HEK293 (cell line): ENCODE measurements around the gene SYTL3.

Source experiments
- CTCF ChIA-PET: fragments of 350-600 bp; formaldehyde crosslinking; extraction: SDS; loops from one replicate; lab custom pipeline; 2021; ENCODE audit warnings: antibody characterized with exemption; lab: Yijun Ruan, JAX
- POLR2A ChIA-PET: fragments of 300-600 bp; formaldehyde crosslinking; extraction: SDS; loops from one replicate; lab custom pipeline; 2020; ENCODE audit warnings: antibody characterized with exemption, inconsistent platforms; lab: Yijun Ruan, JAX
- H3K27ac ChIP-seq: fragments of 200-500 bp; sonication (Bioruptor generic); 2 replicates; pipeline ENCODE4 v1.5.1; 2014; ENCODE audit warnings: low read depth, low read length, control low read depth, inconsistent platforms; ENCODE audit errors: extremely low read depth
- H3K36me3 ChIP-seq, 2 experiments: fragments of 200-500 bp in 1 of 2; sonication (Bioruptor generic) in 1 of 2; 1 replicate in 1 of 2; 2 replicates in 1 of 2; pipeline ENCODE4 v1.5.1; 2014 to 2017; ENCODE audit warnings: inconsistent platforms in 2 of 2, low read length in 2 of 2; ENCODE audit not compliant: control insufficient read depth in 2 of 2, insufficient read depth in 1 of 2
- H3K4me1 ChIP-seq: fragments of 200-500 bp; sonication (Bioruptor generic); 2 replicates; pipeline ENCODE4 v1.5.1; 2014; ENCODE audit warnings: mild to moderate bottlenecking, low read length, inconsistent platforms; ENCODE audit not compliant: control insufficient read depth, insufficient read depth
- H3K4me3 ChIP-seq: 2 replicates; pipeline ENCODE4 v1.5.1; 2011; ENCODE audit warnings: low read depth, mild to moderate bottlenecking, control low read depth, low read length, moderate library complexity
- H3K9me3 ChIP-seq: fragments of 200-500 bp; sonication (Bioruptor generic); 2 replicates; pipeline ENCODE4 v1.5.1; 2014; ENCODE audit warnings: low read depth, low read length, inconsistent platforms; ENCODE audit not compliant: control insufficient read depth, insufficient read depth
- GLIS2 ChIP-seq: fragments of 450-650 bp; formaldehyde crosslinking; IDR thresholded peaks from 2 replicates; pipeline ENCODE4 v1.5.1; 2016; ENCODE audit warnings: missing biosample characterization, missing genetic modification characterization
- HIC1 ChIP-seq: fragments of 450-650 bp; formaldehyde crosslinking; IDR thresholded peaks from 2 replicates; pipeline ENCODE4 v1.5.1; 2016; ENCODE audit warnings: missing biosample characterization, missing genetic modification characterization
- KLF7 ChIP-seq: fragments of 450-650 bp; formaldehyde crosslinking; IDR thresholded peaks from 2 replicates; pipeline ENCODE4 v1.5.1; 2016; ENCODE audit warnings: missing biosample characterization, missing genetic modification characterization, borderline replicate concordance
- MYNN ChIP-seq: fragments of 450-650 bp; formaldehyde crosslinking; IDR thresholded peaks from 2 replicates; pipeline ENCODE4 v1.5.1; 2016; ENCODE audit warnings: missing biosample characterization, missing genetic modification characterization, borderline replicate concordance
- OVOL3 ChIP-seq: fragments of 450-650 bp; formaldehyde crosslinking; IDR thresholded peaks from 2 replicates; pipeline ENCODE4 v1.5.1; 2016; ENCODE audit warnings: missing biosample characterization, missing genetic modification characterization
- TCF7L2 ChIP-seq: IDR thresholded peaks from 2 replicates; pipeline ENCODE4 v1.6.1; 2011; ENCODE audit warnings: low read depth, mild to moderate bottlenecking, inconsistent platforms, low read length, moderate library complexity, borderline replicate concordance
- ZBTB6 ChIP-seq: fragments of 450-650 bp; formaldehyde crosslinking; IDR thresholded peaks from 2 replicates; pipeline ENCODE4 v1.5.1; 2017; ENCODE audit warnings: missing biosample characterization, missing genetic modification characterization
- ZNF114 ChIP-seq: fragments of 450-650 bp; formaldehyde crosslinking; IDR thresholded peaks from 2 replicates; pipeline ENCODE4 v1.5.0; 2017; ENCODE audit warnings: missing biosample characterization, missing genetic modification characterization
- ZNF350 ChIP-seq: fragments of 450-650 bp; formaldehyde crosslinking; IDR thresholded peaks from 2 replicates; pipeline ENCODE4 v1.5.0; 2017; ENCODE audit warnings: missing biosample characterization, mild to moderate bottlenecking, missing genetic modification characterization
- ZNF510 ChIP-seq: fragments of 450-650 bp; formaldehyde crosslinking; IDR thresholded peaks from 2 replicates; pipeline ENCODE4 v1.5.1; 2018; ENCODE audit warnings: mild to moderate bottlenecking, missing genetic modification characterization, missing biosample characterization; ENCODE audit not compliant: insufficient replicate concordance
- ZNF645 ChIP-seq: fragments of 450-650 bp; formaldehyde crosslinking; IDR thresholded peaks from 2 replicates; pipeline ENCODE4; 2016; ENCODE audit warnings: missing biosample characterization, missing genetic modification characterization
- ZNF768 ChIP-seq: fragments of 450-650 bp; formaldehyde crosslinking; IDR thresholded peaks from 2 replicates; pipeline ENCODE4 v1.5.1; 2018; ENCODE audit warnings: missing biosample characterization, mild to moderate bottlenecking, missing genetic modification characterization
- TF ChIP-seq, protein P1 (sequence below): fragments of 450-650 bp; formaldehyde crosslinking; IDR thresholded peaks from 2 replicates; pipeline ENCODE4 v1.5.1; 2016; ENCODE audit warnings: missing biosample characterization, missing genetic modification characterization

The SYTL3 gene

GRCh38 chr6:158684745-158685324, 35.0 kb downstream of the SYTL3 start:
- Histone ChIP-seq H3K27ac (no peak overlapping the region), H3K9me3 (no peaks in the 10 kb centered on the region)
- CTCF ChIA-PET = interaction anchor here (0.6 to 2.0 kb wide), 12 partner anchors 19 to 1679 kb away, joined by 3 to 9 read pairs (median 3); no protein-coding TSS in a partner anchor

DNA sequence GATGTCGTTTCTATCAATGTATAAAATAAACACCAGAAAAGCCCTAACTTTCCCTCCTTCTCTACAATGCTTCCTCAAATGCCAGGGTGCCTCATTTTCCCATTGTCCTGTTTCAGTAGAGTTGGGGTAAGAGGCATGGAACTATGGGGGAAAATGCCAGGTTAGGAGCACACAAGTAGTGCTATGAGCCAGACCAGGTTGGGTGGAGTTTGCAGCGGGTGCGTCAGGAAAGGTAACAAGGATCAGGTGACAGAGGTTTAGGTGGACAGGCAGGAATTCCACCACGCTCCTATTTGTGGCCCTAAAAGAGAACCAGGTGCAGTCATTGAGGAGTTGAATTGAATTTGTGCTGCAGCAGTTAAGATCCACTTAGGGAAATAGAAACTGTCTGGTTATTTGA, 36.5 kb downstream of the SYTL3 start:
- Histone ChIP-seq H3K27ac (no peak overlapping the region), H3K4me1 (no peaks in the 10 kb centered on the region), H3K4me3 (no peak overlapping the region), H3K9me3 (no peaks in the 10 kb centered on the region), H3K36me3 (no peaks in the 10 kb centered on the region)
- POLR2A ChIA-PET = no interaction called here
- TF ChIP-seq, protein P1, sequence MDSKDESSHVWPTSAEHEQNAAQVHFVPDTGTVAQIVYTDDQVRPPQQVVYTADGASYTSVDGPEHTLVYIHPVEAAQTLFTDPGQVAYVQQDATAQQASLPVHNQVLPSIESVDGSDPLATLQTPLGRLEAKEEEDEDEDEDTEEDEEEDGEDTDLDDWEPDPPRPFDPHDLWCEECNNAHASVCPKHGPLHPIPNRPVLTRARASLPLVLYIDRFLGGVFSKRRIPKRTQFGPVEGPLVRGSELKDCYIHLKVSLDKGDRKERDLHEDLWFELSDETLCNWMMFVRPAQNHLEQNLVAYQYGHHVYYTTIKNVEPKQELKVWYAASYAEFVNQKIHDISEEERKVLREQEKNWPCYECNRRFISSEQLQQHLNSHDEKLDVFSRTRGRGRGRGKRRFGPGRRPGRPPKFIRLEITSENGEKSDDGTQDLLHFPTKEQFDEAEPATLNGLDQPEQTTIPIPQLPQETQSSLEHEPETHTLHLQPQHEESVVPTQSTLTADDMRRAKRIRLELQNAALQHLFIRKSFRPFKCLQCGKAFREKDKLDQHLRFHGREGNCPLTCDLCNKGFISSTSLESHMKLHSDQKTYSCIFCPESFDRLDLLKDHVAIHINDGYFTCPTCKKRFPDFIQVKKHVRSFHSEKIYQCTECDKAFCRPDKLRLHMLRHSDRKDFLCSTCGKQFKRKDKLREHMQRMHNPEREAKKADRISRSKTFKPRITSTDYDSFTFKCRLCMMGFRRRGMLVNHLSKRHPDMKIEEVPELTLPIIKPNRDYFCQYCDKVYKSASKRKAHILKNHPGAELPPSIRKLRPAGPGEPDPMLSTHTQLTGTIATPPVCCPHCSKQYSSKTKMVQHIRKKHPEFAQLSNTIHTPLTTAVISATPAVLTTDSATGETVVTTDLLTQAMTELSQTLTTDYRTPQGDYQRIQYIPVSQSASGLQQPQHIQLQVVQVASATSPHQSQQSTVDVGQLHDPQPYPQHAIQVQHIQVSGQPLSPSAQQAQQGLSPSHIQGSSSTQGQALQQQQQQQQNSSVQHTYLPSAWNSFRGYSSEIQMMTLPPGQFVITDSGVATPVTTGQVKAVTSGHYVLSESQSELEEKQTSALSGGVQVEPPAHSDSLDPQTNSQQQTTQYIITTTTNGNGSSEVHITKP = no peak
- no peak for TF ChIP-seq ZNF350 (tag by site-specific recombination)
- no peak for TF ChIP-seq ZNF645 (tag by site-specific recombination)
- TF ChIP-seq ZBTB6 (tag by site-specific recombination) = no peak
- CTCF ChIA-PET = interaction anchor here (1.5 to 3.3 kb wide), 3 partner anchors 26 to 465 kb away, joined by 6 to 11 read pairs (median 9); no protein-coding TSS in a partner anchor

More at GRCh38 chr6:158684745-158685324, 35.0 kb downstream of the SYTL3 start:
- POLR2A ChIA-PET = interaction anchor here (0.8 kb wide), 1 partner anchor 40 kb away, joined by 3 read pairs; the partner anchor contains the start of gene DYNLT1
- Histone ChIP-seq H3K36me3 (no peaks in the 10 kb centered on the region), H3K4me3 (no peak overlapping the region), H3K4me1 (no peaks in the 10 kb centered on the region)
- TF ChIP-seq HIC1 (tag by site-specific recombination) (no peak), OVOL3 (tag by site-specific recombination) (no peak)
- TF ChIP-seq, all 188 proteins: peak for 0

GRCh38 chr6:158686791-158687381, 37.0 kb downstream of the SYTL3 start:
- TF ChIP-seq ZNF510 (tag by site-specific recombination) = no peak
- no peak for TF ChIP-seq KLF7
- TF ChIP-seq GLIS2 (tag by site-specific recombination) = no peak
- TF ChIP-seq TCF7L2 = no peak
- TF ChIP-seq MYNN (tag by site-specific recombination) = no peak
- no peak for TF ChIP-seq ZNF114 (tag by site-specific recombination)
- no peak for TF ChIP-seq ZNF768 (tag by site-specific recombination)
- CTCF ChIA-PET = interaction anchor here (1.0 to 3.3 kb wide), 5 partner anchors 15 to 473 kb away, joined by 5 to 11 read pairs (median 7); no protein-coding TSS in a partner anchor
- H3K36me3 ChIP-seq = no peaks in the 10 kb centered on the region
- H3K4me1 ChIP-seq = no peaks in the 10 kb centered on the region
- H3K9me3 ChIP-seq = no peaks in the 10 kb centered on the region
- POLR2A ChIA-PET = no interaction called here
- H3K4me3 ChIP-seq = no peak overlapping the region
- H3K27ac ChIP-seq = no peak overlapping the region
